ENCODE measurements around the gene GRAP2.

Gene GRAP2

DNA sequence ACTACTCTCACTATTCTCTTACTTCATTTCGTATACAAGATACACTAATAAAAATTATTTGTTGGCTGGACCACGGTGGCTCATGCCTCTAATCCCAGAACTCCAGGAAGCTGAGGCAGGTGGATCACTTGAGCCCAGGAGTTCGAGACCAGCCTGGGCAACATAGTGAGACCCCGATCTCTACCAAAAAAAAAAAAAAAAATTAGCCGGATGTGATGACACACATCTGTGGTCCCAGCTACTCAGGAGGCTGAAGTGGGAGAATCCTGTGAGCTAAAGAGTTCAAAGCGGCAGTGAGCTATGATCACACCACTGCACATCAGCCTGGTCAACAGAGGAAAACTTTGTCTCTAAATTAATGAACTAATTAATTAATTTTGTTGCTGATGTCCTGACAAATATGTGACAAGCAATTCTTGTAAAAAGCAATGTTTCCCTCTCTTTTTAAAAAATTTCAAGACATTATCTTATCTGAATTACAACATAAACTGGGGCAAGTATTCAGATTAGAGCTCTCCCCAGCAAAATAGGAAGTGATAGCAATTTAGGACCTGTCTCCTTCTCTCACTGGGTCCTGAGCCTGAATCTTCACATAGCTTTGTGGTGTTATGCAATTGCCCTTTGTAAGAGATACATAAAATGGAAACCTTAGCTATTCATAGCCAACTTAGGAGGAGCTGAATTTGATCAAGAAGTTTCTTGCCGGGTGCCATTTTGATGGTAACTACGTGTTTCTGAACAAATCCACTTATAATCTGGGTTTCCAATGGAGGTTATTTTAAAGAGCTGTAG lies 41.8 kb downstream of the GRAP2 start:
- H3K4me3 ChIP-seq (ENCODE audit: control insufficient read depth, low read depth, low read length), result no peak overlapping the region
- DNase-seq (ENCODE audit: low read depth), result no peak
- TF ChIP-seq, protein P1, sequence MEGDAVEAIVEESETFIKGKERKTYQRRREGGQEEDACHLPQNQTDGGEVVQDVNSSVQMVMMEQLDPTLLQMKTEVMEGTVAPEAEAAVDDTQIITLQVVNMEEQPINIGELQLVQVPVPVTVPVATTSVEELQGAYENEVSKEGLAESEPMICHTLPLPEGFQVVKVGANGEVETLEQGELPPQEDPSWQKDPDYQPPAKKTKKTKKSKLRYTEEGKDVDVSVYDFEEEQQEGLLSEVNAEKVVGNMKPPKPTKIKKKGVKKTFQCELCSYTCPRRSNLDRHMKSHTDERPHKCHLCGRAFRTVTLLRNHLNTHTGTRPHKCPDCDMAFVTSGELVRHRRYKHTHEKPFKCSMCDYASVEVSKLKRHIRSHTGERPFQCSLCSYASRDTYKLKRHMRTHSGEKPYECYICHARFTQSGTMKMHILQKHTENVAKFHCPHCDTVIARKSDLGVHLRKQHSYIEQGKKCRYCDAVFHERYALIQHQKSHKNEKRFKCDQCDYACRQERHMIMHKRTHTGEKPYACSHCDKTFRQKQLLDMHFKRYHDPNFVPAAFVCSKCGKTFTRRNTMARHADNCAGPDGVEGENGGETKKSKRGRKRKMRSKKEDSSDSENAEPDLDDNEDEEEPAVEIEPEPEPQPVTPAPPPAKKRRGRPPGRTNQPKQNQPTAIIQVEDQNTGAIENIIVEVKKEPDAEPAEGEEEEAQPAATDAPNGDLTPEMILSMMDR (conservative IDR thresholded peaks at IDR 0.05; ENCODE audit: control insufficient read depth, insufficient read depth, low read depth, low read length), result no peak

DNA sequence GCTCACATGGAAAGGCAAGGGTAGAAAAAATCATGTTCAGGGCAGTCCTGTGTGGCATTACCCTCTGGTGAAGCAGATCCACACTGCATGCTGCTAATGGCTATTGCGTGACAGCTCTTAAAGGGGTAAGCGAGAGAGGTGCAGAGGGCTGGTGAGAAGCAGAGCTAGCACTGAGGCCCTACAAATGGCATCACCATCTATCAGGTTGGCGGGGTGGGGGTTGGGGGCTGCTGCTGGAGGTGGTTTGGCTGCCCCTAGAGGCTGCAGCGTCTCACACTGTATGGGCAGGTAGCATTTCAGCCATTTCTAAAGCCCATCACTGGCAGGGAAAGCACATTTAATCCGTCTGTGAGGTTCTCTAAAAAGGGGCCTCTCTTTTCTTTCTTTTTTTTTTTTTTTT lies 42.5 kb downstream of the GRAP2 start:
- DNase-seq (ENCODE audit: low read depth), result no peak
- TF ChIP-seq, protein P1 (conservative IDR thresholded peaks at IDR 0.05; ENCODE audit: control insufficient read depth, insufficient read depth, low read depth, low read length), result no peak
- no peak overlapping the region for H3K4me3 ChIP-seq (ENCODE audit: control insufficient read depth, low read depth, low read length)

DNA sequence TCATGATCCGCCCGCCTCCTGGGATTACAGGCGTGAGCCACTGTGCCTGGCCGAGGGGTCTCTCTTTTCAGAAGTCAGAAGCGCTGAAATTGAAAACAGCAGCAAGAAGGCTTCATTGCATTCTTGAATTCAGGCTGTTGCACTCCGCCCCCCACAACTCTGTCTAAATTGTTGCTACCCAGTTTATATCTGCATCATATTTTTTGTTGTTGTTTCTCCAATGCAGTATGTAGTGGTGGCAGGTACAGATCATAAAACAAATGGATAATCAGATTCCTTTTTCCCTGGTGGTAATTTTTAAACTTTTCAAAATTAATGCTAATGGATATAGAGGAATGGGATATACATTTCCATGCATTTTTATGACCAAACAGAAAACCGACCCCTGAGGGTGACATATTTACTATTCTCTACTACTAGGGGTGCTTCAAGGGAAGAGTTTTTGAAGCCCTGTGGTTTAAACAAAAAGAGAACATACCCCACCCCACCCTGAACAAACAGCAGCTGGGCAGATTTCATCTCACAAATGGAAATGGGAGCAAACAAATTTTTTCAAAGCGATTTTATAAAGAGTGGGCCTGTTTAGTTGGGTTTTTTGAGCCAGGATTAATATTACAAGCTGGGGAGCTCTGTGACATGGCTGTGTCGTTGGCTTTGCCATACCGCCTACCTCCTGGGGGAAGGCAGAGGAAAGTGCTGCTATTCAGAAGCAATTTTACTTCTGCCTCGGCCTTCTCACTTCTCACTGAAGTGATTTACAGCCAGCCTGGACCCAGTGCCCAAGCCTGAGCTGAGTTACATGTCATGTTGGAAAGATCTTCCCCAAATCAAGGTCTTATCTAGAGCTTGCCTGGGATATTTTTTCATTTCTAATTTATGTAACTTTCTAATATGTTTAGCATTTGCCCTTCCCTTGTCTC lies 43.3 kb downstream of the GRAP2 start:
- TF ChIP-seq, protein P1 (conservative IDR thresholded peaks at IDR 0.05; ENCODE audit: control insufficient read depth, insufficient read depth, low read depth, low read length), result no peak
- H3K4me3 ChIP-seq (ENCODE audit: control insufficient read depth, low read depth, low read length), result no peak overlapping the region
- no peak for DNase-seq (ENCODE audit: low read depth)

DNA sequence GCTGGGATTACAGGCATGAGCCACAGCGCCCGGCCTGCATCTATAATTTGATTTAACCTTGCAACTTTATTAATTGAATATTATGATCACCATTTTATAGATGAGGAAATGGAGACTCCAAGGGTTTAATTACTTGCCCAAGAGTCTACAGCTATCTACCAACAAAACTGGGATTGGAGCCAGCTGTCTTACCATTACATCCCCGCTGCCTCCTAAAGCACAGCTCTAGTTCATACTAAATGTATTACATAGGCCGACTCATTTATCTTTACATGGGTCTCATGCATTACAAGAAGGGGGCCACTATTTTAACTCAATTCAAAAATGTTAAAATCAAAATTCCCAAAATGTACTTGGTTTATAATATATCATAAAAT lies 45.2 kb downstream of the GRAP2 start:
- TF ChIP-seq, protein P1 (conservative IDR thresholded peaks at IDR 0.05; ENCODE audit: control insufficient read depth, insufficient read depth, low read depth, low read length), result no peak
- no peak overlapping the region for H3K4me3 ChIP-seq (ENCODE audit: control insufficient read depth, low read depth, low read length)
- no peak for DNase-seq (ENCODE audit: low read depth)

DNA sequence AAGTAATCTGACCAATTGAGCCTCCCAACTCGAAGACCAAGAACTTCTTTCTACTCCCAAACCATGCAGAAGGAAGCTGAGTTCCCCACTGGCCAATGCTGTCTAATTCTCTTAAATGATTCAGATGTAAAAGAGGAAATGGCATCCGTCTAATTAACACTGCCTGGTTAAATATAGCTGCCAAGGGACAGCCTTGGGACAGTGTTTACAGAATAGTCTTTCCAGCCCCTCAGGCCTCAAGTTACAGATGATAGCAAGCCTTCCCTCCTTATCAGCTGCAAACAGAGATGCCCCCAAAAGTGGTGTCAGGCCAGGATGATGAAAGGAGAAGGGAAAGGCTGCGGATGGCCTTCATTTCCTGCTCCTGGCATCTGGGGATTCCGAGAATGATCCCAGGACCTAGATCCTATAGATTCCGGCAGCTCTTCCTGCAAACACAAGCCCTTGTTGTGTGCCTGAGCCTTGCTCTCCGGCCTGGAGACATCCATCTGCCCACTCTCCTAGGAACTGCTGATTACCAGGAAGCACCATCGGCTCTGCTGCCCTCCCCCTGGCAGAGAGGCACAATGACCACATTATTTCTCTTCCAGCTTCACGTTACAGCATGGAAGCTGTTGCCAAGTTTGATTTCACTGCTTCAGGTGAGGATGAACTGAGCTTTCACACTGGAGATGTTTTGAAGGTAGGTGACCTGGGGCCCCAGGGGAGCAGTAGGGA lies 45.8 kb downstream of the GRAP2 start:
- no peak overlapping the region for H3K4me3 ChIP-seq (ENCODE audit: control insufficient read depth, low read depth, low read length)
- DNase-seq (ENCODE audit: low read depth), result no peak
- TF ChIP-seq, protein P1 (conservative IDR thresholded peaks at IDR 0.05; ENCODE audit: control insufficient read depth, insufficient read depth, low read depth, low read length), result no peak
